DMS153 (cell line): ENCODE results near the gene ADCY9.

ENCODE experiments used
- DNase-seq: peaks from one replicate; lab custom pipeline; 2025; lab: John Stamatoyannopoulos, UW

The ADCY9 gene

GRCh38 chr16:4032768-4033167 is 83.5 kb downstream of the ADCY9 start:
- no peak for DNase-seq

GRCh38 chr16:4028144-4028543 is 88.1 kb downstream of the ADCY9 start:
- DNase-seq: no peak

GRCh38 chr16:4026854-4027253 is 89.4 kb downstream of the ADCY9 start:
- no peak for DNase-seq

GRCh38 chr16:4025428-4025827 is 90.8 kb downstream of the ADCY9 start:
- DNase-seq: no peak

- DNase-seq: no peak
Observed at GRCh38 chr16:4021916-4022315, 94.3 kb downstream of the ADCY9 start.

GRCh38 chr16:4021070-4021779 is 95.0 kb downstream of the ADCY9 start:
- peak; percentile 96 for DNase-seq

- no peak for DNase-seq
Observed at GRCh38 chr16:4019371-4019791, 96.9 kb downstream of the ADCY9 start.

- no peak for DNase-seq
Observed at GRCh38 chr16:4018391-4018790, 97.9 kb downstream of the ADCY9 start.

GRCh38 chr16:4017807-4018206 is 98.4 kb downstream of the ADCY9 start:
- DNase-seq: no peak

GRCh38 chr16:4016658-4017057 is 99.6 kb downstream of the ADCY9 start:
- DNase-seq: no peak

- DNase-seq: no peak
Observed at GRCh38 chr16:4016005-4016352, 100.3 kb downstream of the ADCY9 start.

GRCh38 chr16:4015275-4016004 is 100.8 kb downstream of the ADCY9 start:
- no peak for DNase-seq

- DNase-seq: no peak
Observed at GRCh38 chr16:4011940-4012629, 104.2 kb downstream of the ADCY9 start.

- no peak for DNase-seq
Observed at GRCh38 chr16:4011225-4011939, 104.9 kb downstream of the ADCY9 start.

GRCh38 chr16:4010225-4011158 is 105.8 kb downstream of the ADCY9 start:
- no peak for DNase-seq

GRCh38 chr16:4009177-4009576 is 107.1 kb downstream of the ADCY9 start:
- DNase-seq: no peak

- DNase-seq: no peak
Observed at GRCh38 chr16:4008116-4008515, 108.1 kb downstream of the ADCY9 start.

GRCh38 chr16:4006397-4006999 is 109.7 kb downstream of the ADCY9 start:
- DNase-seq: peak; percentile 22

GRCh38 chr16:4005731-4006130 is 110.5 kb downstream of the ADCY9 start:
- DNase-seq: no peak

GRCh38 chr16:4005281-4005680 is 111.0 kb downstream of the ADCY9 start:
- no peak for DNase-seq

GRCh38 chr16:4004206-4004605 is 112.0 kb downstream of the ADCY9 start:
- DNase-seq: no peak
